Gastrocnemius medialis (tissue), 4 donors: ENCODE data around the gene KCNC1. TPM values are rescaled to one million over a fixed set of nuclear protein-coding genes. Genes with fewer than 3 reads are reported as not detected.

Experiments used
- ATAC-seq, 2 donors: fragments of 150-250 bp; one replicate each; pipeline ENCODE4 v1.9.1; 2016
- DNase-seq, 2 donors: peaks; one replicate each; pipeline ENCODE4 v3.0.0-alpha.2; 2019
- H3K27ac ChIP-seq, 4 donors: fragments of 200-600 bp; sonication (generic); 1 replicate in 1 of 4; 2 replicates in 3 of 4; pipeline ENCODE4 v1.5.1; 2016 to 2018; ENCODE audit warnings: mild to moderate bottlenecking in 2 of 4, moderate library complexity in 1 of 4
- H3K27me3 ChIP-seq, 3 donors: fragments of 200-600 bp; sonication (generic) in 2 of 3; 1 replicate in 1 of 3; 2 replicates in 2 of 3; pipeline versions ENCODE4 v1.5.1 to v1.6.0; 2016 to 2019; ENCODE audit warnings: mild to moderate bottlenecking in 1 of 3, moderate library complexity in 1 of 3
- H3K36me3 ChIP-seq, 2 donors: fragments of 200-600 bp; sonication (generic) in 1 of 2; one replicate each; pipeline ENCODE4 v1.5.1; 2017 to 2018
- H3K4me1 ChIP-seq, 2 donors: fragments of 200-600 bp; sonication (generic) in 1 of 2; one replicate each; pipeline ENCODE4 v1.5.1; 2016 to 2017; ENCODE audit warnings: mild to moderate bottlenecking in 2 of 2
- H3K4me3 ChIP-seq, 4 donors: fragments of 200-600 bp; sonication (generic) in 3 of 4; 1 replicate in 1 of 4; 2 replicates in 3 of 4; pipeline ENCODE4 v1.5.1; 2016 to 2019; ENCODE audit warnings: mild to moderate bottlenecking in 2 of 4
- H3K9me3 ChIP-seq, 3 donors: fragments of 200-600 bp; sonication (generic) in 2 of 3; 1 replicate in 1 of 3; 2 replicates in 2 of 3; pipeline ENCODE4 v1.5.1; 2016 to 2019
- CTCF ChIP-seq, 5 experiments: fragments of 450-650 bp in 3 of 5; fragments of 200-600 bp in 2 of 5; sonication (generic) in 2 of 5; IDR thresholded peaks in 4 of 5; conservative IDR thresholded peaks in 1 of 5; 1 replicate in 4 of 5; 2 replicates in 1 of 5; pipeline ENCODE4 v1.5.1; 2016 to 2019; ENCODE audit warnings: antibody characterized with exemption in 5 of 5, mild to moderate bottlenecking in 3 of 5, moderate library complexity in 3 of 5
- POLR2A ChIP-seq, 2 donors: fragments of 450-650 bp; IDR thresholded peaks; one replicate each; pipeline ENCODE4 v1.6.1; 2017; ENCODE audit warnings: antibody characterized with exemption in 2 of 2, mild to moderate bottlenecking in 2 of 2, moderate library complexity in 2 of 2
- in situ Hi-C, 4 donors: fragments of 200-750 bp; cut with MboI; loops; one replicate each; pipeline versions ENCODE4 v1.15.0 to v1.8.0; 2017; ENCODE audit warnings: low sequenced_read_pairs in 4 of 4
- intact Hi-C: fragments of 100-400 bp; cut with DNase I; formaldehyde crosslinking; loops from one replicate; pipeline ENCODE4 v1.15.1; 2023; ENCODE audit warnings: low total_unique reads
- total RNA-seq, 4 donors: library from RNA; depleted of rRNA; stranded (reverse); fragments of >200 nt; gene quantifications; one replicate each; pipeline versions ENCODE4 v1.1.0 to v1.2.3, GENCODE V29; 2016

KCNC1 gene
- total RNA-seq, 4 donors from 2014 or later, result 0.03 to 0.53 (median 0.15) TPM

DNA sequence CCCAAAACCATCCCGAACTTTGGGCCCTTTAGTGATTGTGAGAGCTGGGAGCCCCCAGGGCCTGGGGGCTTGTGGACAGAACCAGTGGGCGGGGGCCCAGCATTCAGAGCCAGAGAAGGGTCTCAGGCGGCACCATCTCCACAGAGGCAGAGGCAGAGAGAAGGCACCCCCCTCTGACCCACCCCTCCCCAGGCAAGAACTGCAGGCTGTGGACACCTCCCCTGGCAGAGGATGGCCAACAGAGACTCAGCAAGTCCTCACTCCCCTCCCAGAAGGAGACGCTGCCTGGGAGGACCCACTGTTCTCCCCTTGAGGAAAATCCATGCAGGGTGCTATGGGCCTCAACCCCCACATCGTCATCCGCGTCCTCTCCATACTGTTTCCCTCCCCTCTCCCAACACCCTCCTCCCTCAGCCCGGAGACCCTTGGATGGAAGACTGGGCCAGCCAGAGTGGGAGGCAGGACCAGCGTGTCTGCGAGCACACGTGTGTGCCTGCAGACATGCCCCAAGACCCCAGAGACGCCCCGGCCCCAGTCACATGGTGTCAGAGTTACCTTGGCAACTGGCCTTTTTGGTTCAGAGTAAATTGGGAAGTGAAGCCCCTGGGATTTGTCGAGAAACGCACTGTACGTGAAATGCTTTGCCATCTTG lies 42.6 kb downstream of the KCNC1 start:
- no peaks in the 10 kb centered on the region for H3K9me3 ChIP-seq
- no peaks in the 10 kb centered on the region for H3K27me3 ChIP-seq
- DNase-seq (no peak), ATAC-seq (no peak)
- H3K27ac ChIP-seq, result no peak overlapping the region
- in situ Hi-C loops, result no loop called here
- intact Hi-C loops, result no loop called here
- no peaks in the 10 kb centered on the region for H3K4me1 ChIP-seq
- TF ChIP-seq POLR2A (IDR thresholded peaks at IDR 0.05) (no peak), CTCF (IDR thresholded peaks at IDR 0.05 in 4 of 5, conservative IDR thresholded peaks at IDR 0.05 in 1 of 5) (no peak)
- H3K4me3 ChIP-seq, result no peak overlapping the region
- H3K36me3 ChIP-seq, result no peaks in the 10 kb centered on the region

GRCh38 chr11:17777738-17778091 lies 43.1 kb downstream of the KCNC1 start:
- Histone ChIP-seq H3K27me3 (no peaks in the 10 kb centered on the region), H3K9me3 (no peaks in the 10 kb centered on the region), H3K27ac (no peak overlapping the region), H3K4me1 (no peaks in the 10 kb centered on the region), H3K36me3 (no peaks in the 10 kb centered on the region), H3K4me3 (no peak overlapping the region)
- ATAC-seq, result no peak
- DNase-seq, result no peak
- intact Hi-C loops, result no loop called here
- TF ChIP-seq POLR2A (IDR thresholded peaks at IDR 0.05) (no peak), CTCF (IDR thresholded peaks at IDR 0.05 in 4 of 5, conservative IDR thresholded peaks at IDR 0.05 in 1 of 5) (no peak)
- in situ Hi-C loops, result no loop called here

GRCh38 chr11:17778352-17778751 lies 43.8 kb downstream of the KCNC1 start:
- intact Hi-C loops, result no loop called here
- no peaks in the 10 kb centered on the region for H3K27me3 ChIP-seq
- H3K36me3 ChIP-seq, result no peaks in the 10 kb centered on the region
- DNase-seq (no peak), ATAC-seq (no peak)
- no peaks in the 10 kb centered on the region for H3K4me1 ChIP-seq
- no peak overlapping the region for H3K27ac ChIP-seq
- in situ Hi-C loops, result no loop called here
- H3K9me3 ChIP-seq, result no peaks in the 10 kb centered on the region
- TF ChIP-seq POLR2A (IDR thresholded peaks at IDR 0.05) (no peak), CTCF (IDR thresholded peaks at IDR 0.05 in 4 of 5, conservative IDR thresholded peaks at IDR 0.05 in 1 of 5) (no peak)
- no peak overlapping the region for H3K4me3 ChIP-seq

DNA sequence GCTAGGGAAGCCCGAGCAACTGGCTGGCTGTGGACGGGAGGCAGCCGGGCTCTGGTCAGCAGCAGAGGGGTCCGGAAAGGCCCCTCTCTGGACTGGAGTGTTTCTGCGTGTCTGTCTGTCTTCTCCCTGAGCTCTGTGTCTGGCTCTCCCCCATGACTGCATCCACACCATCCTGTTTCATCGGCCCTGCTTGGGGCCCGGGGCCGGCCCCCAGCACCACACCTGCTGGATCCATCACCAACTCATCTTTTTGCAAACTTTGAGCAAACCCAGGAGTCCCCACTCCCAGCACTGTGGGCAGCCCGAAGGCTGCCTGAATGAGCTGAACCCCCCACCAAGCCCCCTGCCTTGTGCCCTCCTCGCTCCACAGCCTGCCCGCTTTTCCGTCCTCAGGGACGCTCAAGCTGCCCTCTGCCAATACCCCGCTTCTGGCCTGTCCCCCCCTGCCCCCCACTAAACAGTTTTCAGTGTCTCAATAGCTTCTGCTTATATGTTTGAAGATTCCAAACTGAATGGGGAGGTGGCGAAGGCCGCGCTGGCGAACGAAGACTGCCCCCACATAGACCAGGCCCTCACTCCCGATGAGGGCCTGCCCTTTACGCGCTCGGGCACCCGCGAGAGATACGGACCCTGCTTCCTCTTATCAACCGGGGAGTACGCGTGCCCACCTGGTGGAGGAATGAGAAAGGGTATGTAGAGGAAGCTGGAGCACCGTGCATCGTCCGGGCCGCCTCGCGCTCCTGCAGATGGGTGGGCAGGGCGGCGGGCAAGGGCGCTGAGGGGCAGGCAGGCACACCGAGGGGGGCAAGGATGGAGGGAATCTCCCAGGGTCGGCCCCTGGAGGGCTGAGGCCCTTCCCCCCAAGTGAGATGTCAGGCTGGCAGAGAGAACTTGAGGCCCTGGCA lies 44.6 kb downstream of the KCNC1 start:
- ATAC-seq, result no peak
- no peak for DNase-seq
- Histone ChIP-seq H3K27me3 (no peaks in the 10 kb centered on the region), H3K27ac (no peak overlapping the region), H3K9me3 (no peaks in the 10 kb centered on the region), H3K36me3 (no peaks in the 10 kb centered on the region), H3K4me3 (no peak overlapping the region), H3K4me1 (no peaks in the 10 kb centered on the region)
- in situ Hi-C loops (no loop called here), intact Hi-C loops (no loop called here)
- TF ChIP-seq POLR2A (IDR thresholded peaks at IDR 0.05), result no peak
- no peak for TF ChIP-seq CTCF (IDR thresholded peaks at IDR 0.05 in 4 of 5, conservative IDR thresholded peaks at IDR 0.05 in 1 of 5)
